Neuronal stem cell (in vitro differentiated cells): Measurements from ENCODE around the gene GABBR2.

Experiments
- DNase-seq: peaks from one replicate; pipeline ENCODE4 v3.0.0-alpha.2; 2013; ENCODE audit warnings: low spot score
- H2AFZ ChIP-seq: one replicate; pipeline ENCODE4 v1.6.1; 2013; ENCODE audit warnings: mild to moderate bottlenecking, low read length, inconsistent platforms
- H2AK5ac ChIP-seq: 2 replicates; pipeline ENCODE4 v1.6.1; 2013; ENCODE audit warnings: low read depth, mild to moderate bottlenecking, inconsistent platforms, low read length, moderate library complexity, mixed read lengths
- H2BK120ac ChIP-seq: 2 replicates; pipeline ENCODE4 v1.6.1; 2013; ENCODE audit warnings: low read depth, mild to moderate bottlenecking, inconsistent platforms, low read length, moderate library complexity, mixed read lengths
- H2BK12ac ChIP-seq: one replicate; pipeline ENCODE4 v1.6.1; 2013; ENCODE audit warnings: low read length, inconsistent platforms
- H2BK15ac ChIP-seq: 2 replicates; pipeline ENCODE4 v1.6.1; 2013; ENCODE audit warnings: mild to moderate bottlenecking, low read length, inconsistent platforms, mixed read lengths
- H2BK5ac ChIP-seq: one replicate; pipeline ENCODE4 v1.6.1; 2013; ENCODE audit warnings: inconsistent platforms, mild to moderate bottlenecking, low read length, moderate library complexity
- H3K14ac ChIP-seq: one replicate; pipeline ENCODE4 v1.6.1; 2013; ENCODE audit warnings: low read length, inconsistent platforms
- H3K18ac ChIP-seq: 2 replicates; pipeline ENCODE4 v1.6.1; 2013; ENCODE audit warnings: low read length, inconsistent platforms
- H3K23ac ChIP-seq: 2 replicates; pipeline ENCODE4 v1.6.1; 2013; ENCODE audit warnings: low read depth, mild to moderate bottlenecking, mixed read lengths, low read length, inconsistent platforms; ENCODE audit not compliant: poor library complexity
- H3K27ac ChIP-seq: replicated peaks from 3 replicates; pipeline ENCODE4 v1.5.1; 2013; ENCODE audit warnings: low read length, inconsistent platforms
- H3K27me3 ChIP-seq, 3 experiments: 2 replicates each; pipeline ENCODE4 v1.6.1; 2013; ENCODE audit warnings: low read length in 3 of 3, mild to moderate bottlenecking in 2 of 3, inconsistent platforms in 1 of 3, low read depth in 1 of 3, mixed read lengths in 1 of 3, moderate library complexity in 1 of 3; ENCODE audit not compliant: control insufficient read depth in 3 of 3, insufficient read depth in 3 of 3
- H3K36me3 ChIP-seq, 2 donors: replicated peaks in 1 of 2; 2 replicates each; pipeline ENCODE4 v1.6.1; 2013; ENCODE audit warnings: low read length in 2 of 2; ENCODE audit not compliant: control insufficient read depth in 2 of 2, insufficient read depth in 2 of 2
- H3K4ac ChIP-seq: 2 replicates; pipeline ENCODE4 v1.6.1; 2013; ENCODE audit warnings: inconsistent platforms, mild to moderate bottlenecking, low read length, moderate library complexity
- H3K4me1 ChIP-seq, 2 donors: 1 replicate in 1 of 2; 2 replicates in 1 of 2; pipeline ENCODE4 v1.6.1; 2013; ENCODE audit warnings: low read length in 2 of 2, low read depth in 1 of 2; ENCODE audit not compliant: control insufficient read depth in 2 of 2, insufficient read depth in 1 of 2
- H3K4me2 ChIP-seq: one replicate; pipeline ENCODE4 v1.6.1; 2013; ENCODE audit warnings: mild to moderate bottlenecking, low read length, inconsistent platforms; ENCODE audit not compliant: insufficient read depth, poor library complexity, severe bottlenecking
- H3K4me3 ChIP-seq, 2 donors: 2 replicates each; pipeline ENCODE4 v1.5.1; 2013; ENCODE audit warnings: low read length in 2 of 2, mild to moderate bottlenecking in 2 of 2, inconsistent platforms in 1 of 2, moderate library complexity in 1 of 2
- H3K79me1 ChIP-seq: one replicate; pipeline ENCODE4 v1.6.1; 2013; ENCODE audit warnings: low read depth, mild to moderate bottlenecking, inconsistent platforms, low read length, moderate library complexity
- H3K9ac ChIP-seq: one replicate; pipeline ENCODE4 v1.6.1; 2013; ENCODE audit warnings: mild to moderate bottlenecking, low read depth, low read length, inconsistent platforms; ENCODE audit not compliant: poor library complexity
- H3K9me3 ChIP-seq, 2 donors: replicated peaks in 1 of 2; 2 replicates each; pipeline versions ENCODE3 to v1.6.1; 2013; ENCODE audit warnings: low read length in 2 of 2, mild to moderate bottlenecking in 2 of 2, inconsistent platforms in 1 of 2, low read depth in 1 of 2, mixed read lengths in 1 of 2, moderate library complexity in 1 of 2; ENCODE audit not compliant: control insufficient read depth in 2 of 2, insufficient read depth in 1 of 2
- H4K8ac ChIP-seq: one replicate; pipeline ENCODE4 v1.6.1; 2013; ENCODE audit warnings: low read depth, mild to moderate bottlenecking, inconsistent platforms, low read length, moderate library complexity
- H4K91ac ChIP-seq: one replicate; pipeline ENCODE4 v1.6.1; 2013; ENCODE audit warnings: low read length, low read depth, mild to moderate bottlenecking, inconsistent platforms; ENCODE audit not compliant: poor library complexity
- WGBS, 2 donors: extraction: QIAGEN DNeasy Blood & Tissue Kit; methylation state at CpG; one replicate each; pipeline ENCODE4 v1.1.7; 2013; ENCODE audit warnings: missing lambda C conversion rate in 2 of 2, mixed read lengths in 1 of 2; ENCODE audit not compliant: insufficient read length in 2 of 2, insufficient replicate concordance in 1 of 2; ENCODE audit errors: extremely low coverage in 2 of 2; 5-methylcytosine and 5-hydroxymethylcytosine counted together

GABBR2 gene

DNA sequence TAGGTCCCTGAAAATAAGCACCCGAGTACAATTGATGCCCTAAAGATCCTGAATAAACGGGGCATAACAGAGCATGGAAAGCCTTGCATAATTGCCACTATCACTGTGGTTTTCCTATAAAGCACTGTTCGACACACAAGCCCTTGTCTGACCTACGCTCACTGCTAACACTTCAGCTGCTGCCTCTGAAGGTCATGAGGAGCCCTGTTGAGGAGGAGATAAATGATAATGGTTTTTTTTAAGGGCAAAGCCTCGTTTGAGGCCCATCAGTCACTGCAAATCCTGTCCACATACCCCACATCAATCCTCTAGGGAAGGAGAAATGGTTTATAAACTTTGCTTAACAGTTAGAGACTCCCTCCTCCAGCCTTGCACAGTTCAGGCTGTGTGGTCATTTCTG, 35.1 kb downstream of the GABBR2 start:
- Histone ChIP-seq H2BK5ac (no peak overlapping the region), H3K4me3 (no peak overlapping the region), H3K79me1 (no peaks in the 10 kb centered on the region), H4K8ac (no peak overlapping the region), H3K23ac (no peak overlapping the region), H3K27me3 (peaks cover 0 to 14% (median 0%) of the 10 kb centered on the region in 3 experiments), H3K27ac (no peak overlapping the region), H3K18ac (no peak overlapping the region), H3K4ac (no peak overlapping the region), H3K9me3 (no peaks in the 10 kb centered on the region), H2BK12ac (no peak overlapping the region), H3K14ac (no peak overlapping the region), H3K4me2 (no peak overlapping the region), H2AK5ac (no peak overlapping the region), H3K9ac (no peak overlapping the region), H3K4me1 (no peaks in the 10 kb centered on the region), H2BK120ac (no peak overlapping the region), H2BK15ac (no peak overlapping the region), H3K36me3 (no peaks in the 10 kb centered on the region), H2AFZ (no peak overlapping the region), H4K91ac (no peak overlapping the region)
- DNase-seq = no peak
- no CpG with 5 or more reads among the region's 5 CpGs for WGBS, 2 donors

DNA sequence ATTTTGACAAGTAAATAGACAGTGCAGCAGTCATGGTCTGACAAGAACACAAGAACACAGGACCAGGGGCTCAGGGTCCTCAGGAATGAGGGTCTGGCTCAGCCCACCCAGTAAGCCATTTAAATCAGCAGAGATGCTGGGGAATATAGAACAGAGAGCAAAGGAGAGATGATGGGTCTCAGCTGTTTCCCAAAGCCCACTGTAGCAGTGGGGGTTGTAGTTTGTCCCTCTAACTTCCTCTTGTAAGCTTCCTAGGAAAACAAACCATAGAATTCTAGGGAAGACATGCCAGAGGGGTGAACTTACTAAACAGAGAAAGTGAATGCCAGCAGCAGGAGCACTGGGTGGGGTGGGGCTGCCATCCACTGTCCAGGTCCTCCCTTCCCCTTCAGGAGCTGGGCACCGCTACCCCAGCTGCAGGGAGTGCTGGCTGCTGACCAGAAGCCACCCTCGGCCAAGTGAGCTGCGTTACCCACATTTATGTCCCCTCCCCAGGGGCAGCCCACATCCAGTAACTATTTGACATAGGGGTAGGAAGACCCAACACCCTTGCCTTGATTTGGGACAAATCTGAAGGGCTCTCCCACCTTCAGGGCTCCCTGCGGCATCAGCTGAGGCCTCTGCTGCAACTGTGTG, 41.6 kb downstream of the GABBR2 start:
- Histone ChIP-seq H3K4me1 (peaks cover 0 to 2% of the 10 kb centered on the region in 2 donors), H3K27me3 (peaks cover 0 to 3% (median 0%) of the 10 kb centered on the region in 3 experiments), H3K79me1 (no peaks in the 10 kb centered on the region), H3K36me3 (no peaks in the 10 kb centered on the region), H3K4me3 (no peak overlapping the region), H2AFZ (no peak overlapping the region), H2AK5ac (no peak overlapping the region), H3K4me2 (no peak overlapping the region), H3K14ac (no peak overlapping the region), H3K4ac (no peak overlapping the region), H4K91ac (no peak overlapping the region), H2BK5ac (no peak overlapping the region), H4K8ac (no peak overlapping the region), H3K27ac (no peak overlapping the region), H3K9ac (no peak overlapping the region), H2BK15ac (no peak overlapping the region), H3K9me3 (no peaks in the 10 kb centered on the region), H3K18ac (no peak overlapping the region), H2BK120ac (no peak overlapping the region), H3K23ac (no peak overlapping the region), H2BK12ac (peak overlapping the region; percentile 24)
- no peak for DNase-seq
- no CpG with 5 or more reads among the region's 4 CpGs for WGBS, 2 donors

GRCh38 chr9:98665501-98665900, 43.2 kb downstream of the GABBR2 start:
- H3K79me1 ChIP-seq = no peaks in the 10 kb centered on the region
- no peak overlapping the region for H3K18ac ChIP-seq
- peaks cover 0 to 2% of the 10 kb centered on the region in 2 donors for H3K4me1 ChIP-seq
- H4K91ac ChIP-seq = no peak overlapping the region
- WGBS, 2 donors = no CpG with 5 or more reads among the region's 4 CpGs
- H2BK5ac ChIP-seq = no peak overlapping the region
- H3K9me3 ChIP-seq = no peaks in the 10 kb centered on the region
- no peak overlapping the region for H3K4me3 ChIP-seq
- no peak overlapping the region for H3K4me2 ChIP-seq
- no peak overlapping the region for H3K4ac ChIP-seq
- no peak overlapping the region for H3K14ac ChIP-seq
- no peak overlapping the region for H2BK15ac ChIP-seq
- no peak overlapping the region for H3K23ac ChIP-seq
- no peaks in the 10 kb centered on the region for H3K27me3 ChIP-seq
- no peak overlapping the region for H3K9ac ChIP-seq
- H4K8ac ChIP-seq = no peak overlapping the region
- H3K27ac ChIP-seq = no peak overlapping the region
- H2AFZ ChIP-seq = no peak overlapping the region
- no peak overlapping the region for H2AK5ac ChIP-seq
- no peak overlapping the region for H2BK120ac ChIP-seq
- DNase-seq = no peak
- H3K36me3 ChIP-seq = no peaks in the 10 kb centered on the region
- H2BK12ac ChIP-seq = no peak overlapping the region

GRCh38 chr9:98660541-98660940, 48.2 kb downstream of the GABBR2 start:
- DNase-seq = no peak
- Histone ChIP-seq H3K18ac (no peak overlapping the region), H3K23ac (no peak overlapping the region), H2BK120ac (no peak overlapping the region), H3K79me1 (no peaks in the 10 kb centered on the region), H3K14ac (no peak overlapping the region), H2AFZ (no peak overlapping the region), H2AK5ac (no peak overlapping the region), H3K36me3 (no peaks in the 10 kb centered on the region), H2BK12ac (no peak overlapping the region), H3K4me1 (no peaks in the 10 kb centered on the region), H3K4ac (no peak overlapping the region), H3K9me3 (no peaks in the 10 kb centered on the region), H3K4me2 (no peak overlapping the region), H3K27me3 (no peaks in the 10 kb centered on the region), H2BK5ac (no peak overlapping the region), H4K8ac (no peak overlapping the region), H3K27ac (no peak overlapping the region), H3K4me3 (no peak overlapping the region), H3K9ac (no peak overlapping the region), H2BK15ac (no peak overlapping the region), H4K91ac (no peak overlapping the region)
- no CpG with 5 or more reads among the region's 4 CpGs for WGBS, 2 donors
